GM04503 (cell line): ENCODE data around the gene SDK2.

Experiments
- DNase-seq: peaks from one replicate; pipeline ENCODE4 v3.0.0-alpha.2; 2012; ENCODE audit warnings: low read depth

Gene SDK2

GRCh38 chr17:73297934-73298861 lies 346.0 kb downstream of the SDK2 start:
- no peak for DNase-seq

GRCh38 chr17:73293480-73293911 lies 350.7 kb downstream of the SDK2 start:
- peak; percentile 67 for DNase-seq

- DNase-seq = no peak
These were observed 351.2 kb downstream of the SDK2 start for GRCh38 chr17:73293031-73293430.

- no peak for DNase-seq
These were observed 352.2 kb downstream of the SDK2 start for GRCh38 chr17:73292031-73292531.

GRCh38 chr17:73291260-73291801 lies 352.9 kb downstream of the SDK2 start:
- DNase-seq = peak; percentile 77

GRCh38 chr17:73290399-73291259 lies 353.6 kb downstream of the SDK2 start:
- no peak for DNase-seq

GRCh38 chr17:73289549-73290254 lies 354.5 kb downstream of the SDK2 start:
- DNase-seq = no peak

GRCh38 chr17:73288534-73289302 lies 355.5 kb downstream of the SDK2 start:
- DNase-seq = no peak

GRCh38 chr17:73286863-73287296 lies 357.4 kb downstream of the SDK2 start:
- no peak for DNase-seq

GRCh38 chr17:73285916-73286862 lies 358.1 kb downstream of the SDK2 start:
- DNase-seq = no peak

GRCh38 chr17:73285603-73285908 lies 358.7 kb downstream of the SDK2 start:
- no peak for DNase-seq

- no peak for DNase-seq
These were observed 359.2 kb downstream of the SDK2 start for GRCh38 chr17:73284906-73285602.
